Trophoblast cell (in vitro differentiated cells and primary cell): ENCODE results near the gene SGCA.

ENCODE experiments used
- DNase-seq, 2 donors: peaks; one replicate each; pipeline ENCODE4 v3.0.0-alpha.2; 2016
- H2AFZ ChIP-seq: 2 replicates; pipeline ENCODE4 v1.6.1; 2013; ENCODE audit warnings: low read length, moderate library complexity, mild to moderate bottlenecking; ENCODE audit not compliant: insufficient read depth, poor library complexity
- H2AK5ac ChIP-seq: 2 replicates; pipeline ENCODE4 v1.6.1; 2013; ENCODE audit warnings: mild to moderate bottlenecking, low read length
- H2BK120ac ChIP-seq: 2 replicates; pipeline ENCODE4 v1.6.1; 2013; ENCODE audit warnings: low read length, mild to moderate bottlenecking, moderate library complexity; ENCODE audit not compliant: insufficient read depth, poor library complexity
- H2BK12ac ChIP-seq: 2 replicates; pipeline ENCODE4 v1.6.1; 2013; ENCODE audit warnings: mild to moderate bottlenecking, low read length, moderate library complexity
- H2BK5ac ChIP-seq: 2 replicates; pipeline ENCODE4 v1.6.1; 2013; ENCODE audit warnings: low read length, low read depth, moderate library complexity, mild to moderate bottlenecking; ENCODE audit not compliant: poor library complexity
- H3K14ac ChIP-seq: 2 replicates; pipeline ENCODE4 v1.6.1; 2013; ENCODE audit warnings: mild to moderate bottlenecking, low read length
- H3K18ac ChIP-seq: 2 replicates; pipeline ENCODE4 v1.6.1; 2013; ENCODE audit warnings: mild to moderate bottlenecking, low read length
- H3K23ac ChIP-seq: 2 replicates; pipeline ENCODE4 v1.6.1; 2013; ENCODE audit warnings: low read length
- H3K27ac ChIP-seq: 2 replicates; pipeline ENCODE4 v1.5.1; 2013; ENCODE audit warnings: low read depth, mild to moderate bottlenecking, inconsistent platforms, low read length, moderate library complexity
- H3K27me3 ChIP-seq: 2 replicates; pipeline ENCODE4 v1.6.1; 2013; ENCODE audit warnings: inconsistent platforms, mild to moderate bottlenecking, low read length, moderate library complexity; ENCODE audit not compliant: insufficient read depth
- H3K36me3 ChIP-seq, 2 experiments: 1 replicate in 1 of 2; 2 replicates in 1 of 2; pipeline ENCODE4 v1.6.1; 2013; ENCODE audit warnings: low read length in 2 of 2, mild to moderate bottlenecking in 2 of 2, moderate library complexity in 1 of 2; ENCODE audit not compliant: insufficient read depth in 2 of 2, control insufficient read depth in 1 of 2
- H3K4ac ChIP-seq: 2 replicates; pipeline ENCODE4 v1.6.1; 2013; ENCODE audit warnings: low read depth, mild to moderate bottlenecking, low read length, moderate library complexity
- H3K4me1 ChIP-seq, 2 experiments: 1 replicate in 1 of 2; 2 replicates in 1 of 2; pipeline ENCODE4 v1.6.1; 2013; ENCODE audit warnings: low read length in 2 of 2, mild to moderate bottlenecking in 2 of 2, moderate library complexity in 1 of 2; ENCODE audit not compliant: insufficient read depth in 2 of 2, control insufficient read depth in 1 of 2
- H3K4me2 ChIP-seq: 2 replicates; pipeline ENCODE4 v1.6.1; 2013; ENCODE audit warnings: inconsistent platforms, mild to moderate bottlenecking, low read length, moderate library complexity
- H3K4me3 ChIP-seq: 2 replicates; pipeline ENCODE4 v1.5.1; 2013; ENCODE audit warnings: mild to moderate bottlenecking, low read depth, low read length, inconsistent platforms
- H3K79me1 ChIP-seq: one replicate; pipeline ENCODE4 v1.6.1; 2013; ENCODE audit warnings: low read length
- H3K79me2 ChIP-seq: 2 replicates; pipeline ENCODE4 v1.6.1; 2013; ENCODE audit warnings: low read length, mild to moderate bottlenecking; ENCODE audit not compliant: control insufficient read depth, insufficient read depth, poor library complexity
- H3K9ac ChIP-seq: 2 replicates; pipeline ENCODE4 v1.6.1; 2013; ENCODE audit warnings: mild to moderate bottlenecking, low read length
- H3K9me3 ChIP-seq: 2 replicates; pipeline ENCODE4 v1.6.1; 2013; ENCODE audit warnings: low read depth, mild to moderate bottlenecking, control low read depth, inconsistent platforms, low read length; ENCODE audit not compliant: insufficient read depth
- H4K12ac ChIP-seq: 2 replicates; pipeline ENCODE4 v1.6.1; 2013; ENCODE audit warnings: low read depth, mild to moderate bottlenecking, low read length, moderate library complexity
- H4K8ac ChIP-seq: 2 replicates; pipeline ENCODE4 v1.6.1; 2013; ENCODE audit warnings: low read depth, mild to moderate bottlenecking, low read length, moderate library complexity
- H4K91ac ChIP-seq: one replicate; pipeline ENCODE4 v1.6.1; 2013; ENCODE audit warnings: low read depth, mild to moderate bottlenecking, low read length, moderate library complexity
- WGBS: extraction: QIAGEN DNeasy Blood & Tissue Kit; methylation state at CpG from one replicate; pipeline ENCODE4 v1.1.7; 2013; ENCODE audit warnings: missing lambda C conversion rate; ENCODE audit not compliant: insufficient read length, insufficient coverage; ENCODE audit errors: extremely low coverage; 5-methylcytosine and 5-hydroxymethylcytosine counted together

SGCA gene

DNA sequence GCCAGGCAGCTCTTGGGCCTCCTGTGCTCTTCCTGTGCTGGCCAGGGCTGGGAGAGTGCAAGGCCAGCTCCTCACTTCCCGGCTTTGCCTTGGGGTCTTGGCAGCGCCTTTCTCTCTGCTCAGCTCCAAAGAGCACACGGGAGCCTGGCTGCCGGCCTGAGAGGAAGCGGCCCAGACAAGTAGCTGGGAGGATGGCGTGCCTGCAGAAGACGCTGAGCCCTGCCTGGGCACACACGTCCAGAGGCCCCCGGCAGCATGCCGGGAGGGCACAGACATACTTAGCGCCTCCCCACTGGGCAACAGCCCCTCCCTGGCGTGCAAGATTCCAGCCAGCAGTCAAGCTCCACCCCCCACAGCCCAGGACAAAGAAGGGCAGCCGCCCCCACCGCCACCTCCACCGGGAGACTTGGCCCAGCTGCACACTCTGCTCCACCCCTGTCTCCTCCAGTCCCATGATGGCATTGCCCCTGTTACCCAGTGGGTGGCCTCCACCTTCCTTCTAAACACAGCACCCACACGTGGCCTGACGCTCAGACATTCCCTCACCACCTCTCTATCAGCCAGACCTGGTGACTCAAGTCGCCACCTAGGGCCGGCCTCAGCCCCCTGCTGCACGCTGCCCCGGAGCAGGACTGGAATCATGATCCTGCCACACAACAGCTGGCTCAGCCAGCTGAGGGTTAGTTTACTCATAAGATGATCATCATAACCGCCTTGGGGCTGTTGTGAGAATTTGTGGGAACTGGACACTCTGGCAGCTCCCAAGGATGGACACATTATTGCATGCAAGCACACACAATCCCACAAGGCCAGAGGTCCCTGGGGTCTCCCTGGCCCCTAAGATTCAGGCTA, 12.4 kb downstream of the SGCA start:
- Histone ChIP-seq H3K4ac (peak overlapping the region; percentile 24), H2BK120ac (peak overlapping the region; percentile 89), H3K27me3 (no peaks in the 10 kb centered on the region), H3K23ac (no peak overlapping the region), H3K79me2 (no peaks in the 10 kb centered on the region), H4K12ac (peak overlapping the region; percentile 79), H2AFZ (peak overlapping the region; percentile 64), H3K4me2 (peak overlapping the region; percentile 53), H3K79me1 (peaks cover 24% of the 10 kb centered on the region), H2AK5ac (peak overlapping the region; percentile 19), H3K4me3 (no peak overlapping the region), H3K9me3 (peaks cover 3% of the 10 kb centered on the region), H3K36me3 (no peaks in the 10 kb centered on the region), H3K27ac (peak overlapping the region; percentile 93), H2BK5ac (peak overlapping the region; percentile 87), H4K8ac (peak overlapping the region; percentile 70), H3K14ac (peak overlapping the region; percentile 61), H3K9ac (no peak overlapping the region), H2BK12ac (peak overlapping the region; percentile 74), H4K91ac (peak overlapping the region; percentile 82), H3K4me1 (peaks cover 26 to 32% of the 10 kb centered on the region in 2 experiments), H3K18ac (peak overlapping the region; percentile 56)
- no CpG with 5 or more reads among the region's 22 CpGs for WGBS
- peak; percentile 76 to 88 for DNase-seq

DNA sequence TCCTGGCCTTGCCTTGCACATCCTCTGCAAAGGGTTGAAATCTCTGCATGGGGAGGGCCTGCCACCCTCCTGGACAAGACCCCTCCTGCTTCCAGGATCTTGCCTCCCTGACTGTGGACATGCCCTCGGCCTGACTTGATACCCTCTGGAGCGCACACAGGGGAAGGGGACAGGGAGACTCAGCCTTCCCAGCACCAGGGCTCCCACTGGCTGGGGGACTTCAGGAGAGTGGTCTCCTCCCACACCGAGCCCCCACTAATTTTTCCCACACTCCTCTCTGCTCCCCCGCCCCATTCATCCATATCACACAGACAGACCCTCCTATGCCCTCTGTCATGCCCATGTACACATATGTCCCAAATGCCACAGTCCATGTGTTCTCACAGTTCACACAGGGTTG, 14.3 kb downstream of the SGCA start:
- Histone ChIP-seq H3K79me2 (no peaks in the 10 kb centered on the region), H4K12ac (no peak overlapping the region), H2BK12ac (no peak overlapping the region), H3K27me3 (no peaks in the 10 kb centered on the region), H3K4me1 (peaks cover 26 to 34% of the 10 kb centered on the region in 2 experiments), H3K36me3 (peaks cover 6 to 11% of the 10 kb centered on the region in 2 experiments), H2AFZ (no peak overlapping the region), H4K91ac (no peak overlapping the region), H3K27ac (no peak overlapping the region), H3K18ac (no peak overlapping the region), H3K4me3 (no peak overlapping the region), H3K79me1 (peaks cover 24% of the 10 kb centered on the region), H3K9ac (no peak overlapping the region), H3K4me2 (no peak overlapping the region), H3K4ac (no peak overlapping the region), H2BK120ac (no peak overlapping the region), H4K8ac (no peak overlapping the region), H2BK5ac (no peak overlapping the region), H3K9me3 (peaks cover 3% of the 10 kb centered on the region), H3K23ac (no peak overlapping the region), H3K14ac (no peak overlapping the region), H2AK5ac (no peak overlapping the region)
- no CpG with 5 or more reads among the region's 4 CpGs for WGBS
- no peak for DNase-seq

DNA sequence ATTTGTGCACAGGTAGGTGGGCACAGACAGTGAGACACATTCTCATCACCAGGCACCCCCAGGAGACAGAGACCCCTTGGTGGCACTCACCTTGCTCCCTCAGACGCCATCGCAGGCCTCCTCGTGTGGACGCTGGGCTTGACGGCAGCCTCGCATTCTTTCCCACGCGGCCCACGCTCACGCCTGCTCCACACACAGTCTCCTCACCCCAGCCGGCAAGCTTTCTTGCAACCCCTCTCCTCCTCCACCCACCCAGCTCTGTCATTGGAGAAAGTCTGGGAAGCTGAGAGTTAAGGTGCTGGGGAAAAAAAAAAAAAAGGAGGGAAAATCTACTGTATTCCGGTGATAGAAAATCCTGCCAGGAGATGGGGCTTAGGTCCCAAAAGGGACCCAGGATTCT, 14.8 kb downstream of the SGCA start:
- Histone ChIP-seq H4K12ac (no peak overlapping the region), H2AK5ac (peak overlapping the region; percentile 28), H2BK12ac (peak overlapping the region; percentile 8), H3K79me1 (peaks cover 24% of the 10 kb centered on the region), H2AFZ (no peak overlapping the region), H3K9me3 (peaks cover 3% of the 10 kb centered on the region), H3K4me3 (no peak overlapping the region), H3K27me3 (no peaks in the 10 kb centered on the region), H3K36me3 (peaks cover 9 to 15% of the 10 kb centered on the region in 2 experiments), H3K79me2 (no peaks in the 10 kb centered on the region), H3K4ac (no peak overlapping the region), H2BK5ac (no peak overlapping the region), H4K91ac (peak overlapping the region; percentile 44), H3K18ac (no peak overlapping the region), H3K4me2 (no peak overlapping the region), H3K4me1 (peaks cover 26 to 34% of the 10 kb centered on the region in 2 experiments), H3K9ac (no peak overlapping the region), H3K27ac (no peak overlapping the region), H2BK120ac (no peak overlapping the region), H3K14ac (no peak overlapping the region), H4K8ac (no peak overlapping the region), H3K23ac (no peak overlapping the region)
- whole genome bisulfite sequencing: no CpG with 5 or more reads among the region's 12 CpGs
- DNase-seq: no peak

DNA sequence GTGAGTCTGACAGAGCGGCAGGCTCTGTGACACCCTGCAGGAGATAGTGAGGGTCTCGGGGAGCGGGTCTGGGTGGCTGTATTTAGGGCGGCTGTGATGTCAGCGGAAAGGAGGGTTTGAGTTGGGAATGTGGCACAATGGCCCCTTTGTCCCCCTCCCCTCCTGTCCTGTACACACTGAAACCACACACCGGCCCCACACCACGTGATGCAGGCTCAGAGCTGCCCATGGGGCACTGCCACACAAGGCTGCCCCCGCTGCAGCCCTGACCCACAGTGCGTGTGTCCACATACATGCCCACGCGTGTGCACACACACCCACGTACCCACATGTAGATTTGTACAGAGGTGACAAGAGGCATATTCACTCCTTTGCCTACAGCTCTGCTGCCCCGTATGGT, 15.3 kb downstream of the SGCA start:
- Histone ChIP-seq H3K9ac (no peak overlapping the region), H3K14ac (no peak overlapping the region), H3K79me1 (peaks cover 24% of the 10 kb centered on the region), H2BK120ac (no peak overlapping the region), H4K91ac (no peak overlapping the region), H3K27me3 (no peaks in the 10 kb centered on the region), H2BK12ac (no peak overlapping the region), H2BK5ac (no peak overlapping the region), H2AK5ac (no peak overlapping the region), H3K4ac (no peak overlapping the region), H4K12ac (no peak overlapping the region), H3K79me2 (no peaks in the 10 kb centered on the region), H3K4me1 (peaks cover 26 to 32% of the 10 kb centered on the region in 2 experiments), H3K23ac (no peak overlapping the region), H3K4me3 (no peak overlapping the region), H4K8ac (no peak overlapping the region), H3K4me2 (no peak overlapping the region), H3K27ac (no peak overlapping the region), H3K18ac (no peak overlapping the region), H3K36me3 (peaks cover 15 to 21% of the 10 kb centered on the region in 2 experiments), H3K9me3 (peaks cover 4% of the 10 kb centered on the region), H2AFZ (no peak overlapping the region)
- no peak for DNase-seq
- no CpG with 5 or more reads among the region's 13 CpGs for WGBS
